ENCODE data around the gene TMEM61. TPM values are rescaled to one million over a fixed set of nuclear protein-coding genes. Genes with fewer than 3 reads are reported as not detected.

Gene TMEM61
- total RNA-seq, 1 experiment from 2014 or later, result not detected

GRCh38 chr1:54985556-54985955 lies 5.1 kb downstream of the TMEM61 start:
- DNase-seq (ENCODE audit: low read depth), result no peak

- DNase-seq (ENCODE audit: low read depth), result no peak
Measured at GRCh38 chr1:54986025-54986424, 5.6 kb downstream of the TMEM61 start.

GRCh38 chr1:54986533-54986932 lies 6.1 kb downstream of the TMEM61 start:
- no peak for DNase-seq (ENCODE audit: low read depth)

GRCh38 chr1:54987427-54987826 lies 7.0 kb downstream of the TMEM61 start:
- no peak for DNase-seq (ENCODE audit: low read depth)

- no peak for DNase-seq (ENCODE audit: low read depth)
Measured at GRCh38 chr1:54987919-54988705, 7.7 kb downstream of the TMEM61 start.

- no peak for DNase-seq (ENCODE audit: low read depth)
Measured at GRCh38 chr1:54988975-54989374, 8.5 kb downstream of the TMEM61 start.

- no peak for DNase-seq (ENCODE audit: low read depth)
Measured at GRCh38 chr1:54989473-54989872, 9.0 kb downstream of the TMEM61 start.

- peak; percentile 45 for DNase-seq (ENCODE audit: low read depth)
Measured at GRCh38 chr1:54989968-54990810, 9.8 kb downstream of the TMEM61 start.

GRCh38 chr1:54990916-54991315 lies 10.5 kb downstream of the TMEM61 start:
- no peak for DNase-seq (ENCODE audit: low read depth)

- no peak for DNase-seq (ENCODE audit: low read depth)
Measured at GRCh38 chr1:54991939-54992338, 11.5 kb downstream of the TMEM61 start.

GRCh38 chr1:54993140-54993539 lies 12.7 kb downstream of the TMEM61 start:
- DNase-seq (ENCODE audit: low read depth), result no peak

GRCh38 chr1:54994355-54994990 lies 14.0 kb downstream of the TMEM61 start:
- no peak for DNase-seq (ENCODE audit: low read depth)

- no peak for DNase-seq (ENCODE audit: low read depth)
Measured at GRCh38 chr1:54995013-54995760, 14.8 kb downstream of the TMEM61 start.

GRCh38 chr1:54995835-54996234 lies 15.4 kb downstream of the TMEM61 start:
- no peak for DNase-seq (ENCODE audit: low read depth)

GRCh38 chr1:54996359-54996868 lies 16.0 kb downstream of the TMEM61 start:
- DNase-seq (ENCODE audit: low read depth), result peak; percentile 73

- peak; percentile 31 for DNase-seq (ENCODE audit: low read depth)
Measured at GRCh38 chr1:54996869-54997710, 16.7 kb downstream of the TMEM61 start.

- no peak for DNase-seq (ENCODE audit: low read depth)
Measured at GRCh38 chr1:54997711-54997986, 17.2 kb downstream of the TMEM61 start.

GRCh38 chr1:54998100-54998499 lies 17.7 kb downstream of the TMEM61 start:
- no peak for DNase-seq (ENCODE audit: low read depth)

- no peak for DNase-seq (ENCODE audit: low read depth)
Measured at GRCh38 chr1:54998677-54999076, 18.2 kb downstream of the TMEM61 start, which contains the start of gene BSND. TSS of gene BSND (plus strand) at chr1:54998933. CDS start at chr1:54999187, 254 bp downstream.
